HL-60 (cell line): ENCODE results near the gene EPHA6.
"Not testable (repeated sequence)": the region's sequence is repeated elsewhere in the genome, so short reads cannot be mapped to it uniquely, and the experiment has no call there.

ENCODE experiments used
- DNase-seq, 2 experiments: peaks; one replicate each; pipeline ENCODE4 v3.0.0-alpha.2; 2010 to 2020; ENCODE audit warnings: low read depth in 1 of 2, low spot score in 1 of 2
- H3K27ac ChIP-seq: fragments of 250-450 bp; sonication (Bioruptor Pico); replicated peaks from 2 replicates; pipeline ENCODE4 v1.5.1; 2020; ENCODE audit warnings: mild to moderate bottlenecking, moderate library complexity
- H3K27me3 ChIP-seq: fragments of 250-450 bp; sonication (Bioruptor Pico); 2 replicates; pipeline ENCODE4 v1.5.1; 2021; ENCODE audit warnings: mild to moderate bottlenecking, moderate library complexity; ENCODE audit not compliant: insufficient read depth, poor library complexity, severe bottlenecking
- H3K4me3 ChIP-seq: replicated peaks from 2 replicates; pipeline ENCODE4 v1.5.1; 2011; ENCODE audit warnings: mild to moderate bottlenecking, control low read depth, low read length; ENCODE audit not compliant: insufficient read depth
- GABPA ChIP-seq: IDR thresholded peaks from 2 replicates; pipeline ENCODE4 v1.6.1; 2012; ENCODE audit warnings: low read depth
- POLR2AphosphoS5 ChIP-seq: IDR thresholded peaks from 2 replicates; pipeline ENCODE4 v1.6.1; 2012; ENCODE audit warnings: low read depth
- REST ChIP-seq: IDR thresholded peaks from 2 replicates; pipeline ENCODE4 v1.6.1; 2012; ENCODE audit warnings: low read depth; ENCODE audit not compliant: insufficient replicate concordance
- SPI1 ChIP-seq: IDR thresholded peaks from 2 replicates; pipeline ENCODE4 v1.6.1; 2012; ENCODE audit warnings: low read depth, mild to moderate bottlenecking, borderline replicate concordance
- TF ChIP-seq, protein P1 (sequence below): IDR thresholded peaks from one replicate; pipeline ENCODE4 v1.5.1; 2011; ENCODE audit warnings: low read length, control low read depth, inconsistent platforms; ENCODE audit not compliant: insufficient read depth

EPHA6 gene

GRCh38 chr3:97464035-97464434, 649.6 kb downstream of the EPHA6 start:
- no peak for DNase-seq
- TF ChIP-seq, protein P1, sequence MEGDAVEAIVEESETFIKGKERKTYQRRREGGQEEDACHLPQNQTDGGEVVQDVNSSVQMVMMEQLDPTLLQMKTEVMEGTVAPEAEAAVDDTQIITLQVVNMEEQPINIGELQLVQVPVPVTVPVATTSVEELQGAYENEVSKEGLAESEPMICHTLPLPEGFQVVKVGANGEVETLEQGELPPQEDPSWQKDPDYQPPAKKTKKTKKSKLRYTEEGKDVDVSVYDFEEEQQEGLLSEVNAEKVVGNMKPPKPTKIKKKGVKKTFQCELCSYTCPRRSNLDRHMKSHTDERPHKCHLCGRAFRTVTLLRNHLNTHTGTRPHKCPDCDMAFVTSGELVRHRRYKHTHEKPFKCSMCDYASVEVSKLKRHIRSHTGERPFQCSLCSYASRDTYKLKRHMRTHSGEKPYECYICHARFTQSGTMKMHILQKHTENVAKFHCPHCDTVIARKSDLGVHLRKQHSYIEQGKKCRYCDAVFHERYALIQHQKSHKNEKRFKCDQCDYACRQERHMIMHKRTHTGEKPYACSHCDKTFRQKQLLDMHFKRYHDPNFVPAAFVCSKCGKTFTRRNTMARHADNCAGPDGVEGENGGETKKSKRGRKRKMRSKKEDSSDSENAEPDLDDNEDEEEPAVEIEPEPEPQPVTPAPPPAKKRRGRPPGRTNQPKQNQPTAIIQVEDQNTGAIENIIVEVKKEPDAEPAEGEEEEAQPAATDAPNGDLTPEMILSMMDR = no peak
- TF ChIP-seq SPI1 (no peak), GABPA (no peak), REST (no peak), POLR2AphosphoS5 (no peak)
- H3K4me3 ChIP-seq = no peak overlapping the region
- no peak overlapping the region for H3K27ac ChIP-seq
- H3K27me3 ChIP-seq = no peaks in the 10 kb centered on the region

DNA sequence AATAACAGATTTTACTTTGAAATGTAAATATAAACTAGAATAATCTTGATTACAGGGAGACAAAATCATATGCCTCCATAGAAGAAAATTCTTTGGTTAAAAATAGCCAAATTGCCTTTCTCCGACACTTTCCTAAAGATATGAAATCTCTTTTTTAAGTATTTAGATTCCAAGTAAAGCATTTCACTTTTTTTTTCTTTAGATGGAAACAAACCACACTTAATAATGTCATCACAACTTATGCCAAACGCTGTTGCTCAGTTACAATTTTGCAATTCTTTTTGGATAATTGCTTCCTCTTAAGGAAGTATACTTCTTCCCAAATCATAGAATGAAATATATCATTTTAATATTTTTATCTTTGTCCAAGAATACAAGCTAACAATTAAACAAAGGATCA, 656.1 kb downstream of the EPHA6 start:
- H3K4me3 ChIP-seq = no peak overlapping the region
- no peak for TF ChIP-seq SPI1
- TF ChIP-seq, protein P1 = no peak
- no peak for TF ChIP-seq REST
- no peak for TF ChIP-seq POLR2AphosphoS5
- no peak for TF ChIP-seq GABPA
- H3K27ac ChIP-seq = no peak overlapping the region
- no peaks in the 10 kb centered on the region for H3K27me3 ChIP-seq
- no peak for DNase-seq

GRCh38 chr3:97479740-97480139, 665.3 kb downstream of the EPHA6 start:
- no peak for DNase-seq
- Histone ChIP-seq H3K4me3 (no peak overlapping the region), H3K27ac (no peak overlapping the region), H3K27me3 (no peaks in the 10 kb centered on the region)
- no peak for TF ChIP-seq POLR2AphosphoS5
- TF ChIP-seq SPI1 = no peak

DNA sequence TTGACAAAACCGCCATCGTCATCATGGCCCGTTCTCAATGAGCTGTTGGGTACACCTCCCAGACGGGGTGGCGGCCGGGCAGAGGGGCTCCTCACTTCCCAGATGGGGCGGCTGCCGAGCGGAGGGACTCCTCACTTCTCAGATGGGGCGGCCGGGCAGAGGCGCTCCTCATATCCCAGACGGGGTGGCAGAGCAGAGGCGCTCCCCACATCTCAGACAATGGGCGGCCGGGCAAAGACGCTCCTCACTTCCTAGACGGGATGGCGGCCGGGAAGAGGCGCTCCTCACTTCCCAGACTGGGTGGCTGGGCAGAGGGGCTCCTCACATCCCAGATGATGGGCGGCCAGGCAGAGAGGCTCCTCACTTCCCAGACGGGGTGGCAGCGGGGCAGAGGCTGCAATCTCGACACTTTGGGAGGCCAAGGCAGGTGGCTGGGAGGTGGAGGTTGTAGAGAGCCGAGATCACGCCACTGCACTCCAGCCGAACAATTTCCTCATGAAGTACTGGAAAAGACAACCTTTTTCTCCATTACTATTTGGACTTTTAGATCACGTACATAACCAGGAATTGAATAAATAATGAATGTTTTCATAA, 666.4 kb downstream of the EPHA6 start:
- H3K27me3 ChIP-seq, H3K27ac ChIP-seq, DNase-seq, H3K4me3 ChIP-seq: not testable (repeated sequence)

DNA sequence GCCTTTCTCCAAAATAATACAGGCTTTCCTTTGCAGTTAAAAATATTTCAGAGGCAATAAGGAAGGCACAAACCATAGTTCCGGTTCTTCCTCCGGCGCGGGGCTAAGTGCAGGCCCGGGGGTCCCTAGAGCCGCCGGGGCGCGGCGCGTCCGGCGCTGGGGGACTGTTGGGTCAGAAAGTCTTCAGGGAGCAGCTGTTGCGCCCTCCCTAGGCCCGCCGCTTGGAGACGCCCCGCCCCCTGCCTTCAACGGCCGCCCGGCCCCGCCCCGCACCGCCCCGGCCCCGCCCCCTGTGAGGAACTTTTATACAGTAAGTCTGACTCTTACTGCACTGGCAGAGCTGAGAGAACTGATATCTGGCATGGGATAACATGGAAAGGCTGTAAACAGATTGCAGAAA, 667.0 kb downstream of the EPHA6 start:
- TF ChIP-seq, protein P1 = no peak
- TF ChIP-seq SPI1 (no peak), REST (no peak), POLR2AphosphoS5 (no peak), GABPA (no peak)
- H3K4me3 ChIP-seq = no peak overlapping the region
- H3K27ac ChIP-seq = no peak overlapping the region
- no peak for DNase-seq
- H3K27me3 ChIP-seq = no peaks in the 10 kb centered on the region
